GM18505 (cell line): Measurements from ENCODE around the gene UBE2D1.

Experiments
- ATAC-seq: cut with Tn5 transposase; IDR thresholded peaks from one replicate; pipeline ENCODE4 v1.9.1; 2021; ENCODE audit not compliant: unreplicated experiment
- POLR2A ChIP-seq: IDR thresholded peaks from 4 replicates; pipeline ENCODE4 v1.6.1; 2011; ENCODE audit warnings: borderline replicate concordance; ENCODE audit not compliant: insufficient read depth, insufficient read length; ENCODE audit errors: extremely low read depth

Gene UBE2D1

GRCh38 chr10:58334817-58335305 lies at the start of gene UBE2D1:
Gene UBE2D1 (plus strand): TSS chr10:58335006. CDS start chr10:58335202, 196 bp downstream.
- peak; percentile 98 for ATAC-seq
- TF ChIP-seq POLR2A = peak; percentile 97

DNA sequence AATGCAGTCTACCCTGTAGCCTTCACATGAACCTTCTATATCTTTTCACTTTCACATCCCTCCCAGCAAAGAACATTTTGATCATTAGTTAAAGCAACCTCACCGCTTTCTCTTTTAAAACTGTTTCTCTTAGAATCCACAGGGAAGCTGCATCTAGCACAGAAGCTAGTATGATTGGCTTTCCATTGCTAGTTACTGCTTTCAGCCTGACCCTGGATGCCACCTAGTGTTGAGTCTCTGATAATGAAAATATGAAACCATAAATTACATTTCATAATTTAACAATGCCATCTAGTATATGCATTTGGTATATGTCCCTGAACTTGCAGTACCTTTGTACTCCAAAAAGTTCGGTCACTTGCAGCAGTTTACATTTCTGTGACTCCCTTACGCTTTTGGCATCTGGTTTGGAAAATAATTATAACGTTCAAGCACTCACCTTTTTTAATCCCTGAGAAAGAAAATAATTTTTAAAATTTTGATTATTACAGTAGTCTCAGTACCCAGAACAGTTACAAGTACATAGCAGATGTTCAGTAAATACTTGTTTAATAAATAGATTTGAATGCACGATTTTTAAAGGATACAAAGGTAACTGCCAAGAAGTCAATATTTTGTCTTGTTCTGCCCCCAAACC lies 43.1 kb upstream of the UBE2D1 start:
- no peak for TF ChIP-seq POLR2A
- ATAC-seq = peak; percentile 86

DNA sequence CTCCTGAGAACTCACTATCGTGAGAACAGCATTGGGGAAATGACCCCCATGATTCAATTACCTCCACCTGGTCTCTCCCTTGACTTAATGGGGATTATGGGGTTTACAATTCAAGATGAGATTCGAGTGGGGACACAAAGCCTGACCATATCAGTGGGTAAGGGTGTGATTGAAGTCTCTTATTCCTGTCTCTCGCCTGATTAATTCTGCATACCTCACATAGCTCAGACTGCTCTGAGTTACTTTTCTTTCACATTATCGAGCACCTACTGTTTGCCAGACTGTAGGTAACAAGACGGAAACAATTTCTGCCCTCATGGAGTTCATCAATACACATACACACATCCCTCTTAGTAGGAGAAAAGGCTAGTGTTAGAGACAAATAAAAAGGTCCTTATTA lies 40.8 kb upstream of the UBE2D1 start:
- TF ChIP-seq POLR2A = no peak
- ATAC-seq = no peak

GRCh38 chr10:58299580-58299979 lies 35.2 kb upstream of the UBE2D1 start:
- TF ChIP-seq POLR2A = no peak
- ATAC-seq = peak; percentile 90

- no peak for TF ChIP-seq POLR2A
- no peak for ATAC-seq
These were observed 34.1 kb upstream of the UBE2D1 start for GRCh38 chr10:58300676-58301075.

GRCh38 chr10:58302254-58302653 lies 32.6 kb upstream of the UBE2D1 start:
- no peak for ATAC-seq
- TF ChIP-seq POLR2A = no peak

DNA sequence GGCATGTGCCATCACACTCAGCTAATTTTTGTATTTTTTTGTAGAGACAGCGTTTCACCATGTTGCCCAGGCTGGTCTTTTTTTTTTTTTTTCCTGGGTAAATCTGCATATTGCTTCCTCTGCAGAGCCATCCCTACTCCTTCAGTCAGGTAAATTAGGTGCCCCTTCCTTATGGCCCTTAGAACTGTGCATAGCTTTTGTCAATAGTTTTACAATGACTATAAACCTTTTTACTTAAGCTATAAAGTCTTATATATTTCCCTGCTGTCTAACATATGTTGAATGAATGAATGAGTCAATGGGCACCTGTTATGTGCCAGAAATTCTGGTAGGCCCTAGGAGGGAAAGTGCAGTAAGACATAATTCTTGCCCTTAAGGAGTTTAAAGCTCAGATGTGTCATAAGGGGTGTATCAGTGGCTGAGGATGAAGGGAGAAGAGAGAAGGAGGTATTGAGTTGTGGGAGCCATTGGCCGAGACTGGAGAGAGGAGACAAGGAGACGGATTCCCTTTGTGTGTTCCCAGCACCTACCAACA lies 30.6 kb upstream of the UBE2D1 start:
- no peak for TF ChIP-seq POLR2A
- no peak for ATAC-seq

DNA sequence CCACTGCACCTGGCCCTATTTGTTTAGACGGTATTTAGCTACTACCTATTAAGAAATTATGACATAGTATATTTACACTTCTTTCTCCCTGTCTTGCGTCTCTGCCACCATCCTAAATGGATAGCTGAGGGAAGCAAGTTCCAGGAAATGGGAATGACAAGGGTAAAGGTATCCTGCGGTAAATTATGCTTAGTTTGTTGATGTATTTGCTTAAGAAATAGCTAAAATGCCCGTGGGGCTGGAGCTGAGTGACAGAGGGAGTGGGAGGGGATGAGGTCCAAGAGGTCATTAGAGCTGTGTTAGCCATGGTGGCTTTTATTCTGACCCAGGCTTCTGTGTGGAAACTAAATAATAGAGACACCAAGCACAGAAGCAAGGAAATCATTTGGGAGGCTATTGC lies 29.0 kb upstream of the UBE2D1 start:
- ATAC-seq = no peak
- no peak for TF ChIP-seq POLR2A

GRCh38 chr10:58307676-58308075 lies 27.1 kb upstream of the UBE2D1 start:
- ATAC-seq = no peak
- TF ChIP-seq POLR2A = no peak

DNA sequence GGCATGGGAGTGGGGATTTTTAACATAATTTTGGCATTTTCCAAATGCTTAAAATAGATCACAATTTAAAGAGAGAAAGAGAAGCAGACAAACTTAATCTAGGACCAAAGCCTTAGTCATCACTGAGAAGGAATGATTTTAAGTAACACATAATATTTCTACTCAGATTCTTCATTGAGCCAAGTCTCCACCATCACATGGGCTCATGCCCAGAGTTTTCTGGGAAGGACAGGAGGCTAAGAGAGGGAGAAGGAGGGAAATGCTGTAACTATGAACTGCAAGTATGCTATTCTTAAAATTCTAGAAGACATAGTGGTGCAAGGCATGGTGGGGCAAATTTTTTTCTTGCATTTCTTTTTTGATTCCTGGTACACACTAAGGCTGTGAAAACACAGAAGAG lies 23.8 kb upstream of the UBE2D1 start:
- TF ChIP-seq POLR2A = no peak
- ATAC-seq = no peak

- no peak for TF ChIP-seq POLR2A
- no peak for ATAC-seq
These were observed 17.9 kb upstream of the UBE2D1 start for GRCh38 chr10:58316874-58317273.

GRCh38 chr10:58318346-58318745 lies 16.5 kb upstream of the UBE2D1 start:
- TF ChIP-seq POLR2A = no peak
- no peak for ATAC-seq

GRCh38 chr10:58319599-58319998 lies 15.2 kb upstream of the UBE2D1 start:
- ATAC-seq = no peak
- TF ChIP-seq POLR2A = no peak

DNA sequence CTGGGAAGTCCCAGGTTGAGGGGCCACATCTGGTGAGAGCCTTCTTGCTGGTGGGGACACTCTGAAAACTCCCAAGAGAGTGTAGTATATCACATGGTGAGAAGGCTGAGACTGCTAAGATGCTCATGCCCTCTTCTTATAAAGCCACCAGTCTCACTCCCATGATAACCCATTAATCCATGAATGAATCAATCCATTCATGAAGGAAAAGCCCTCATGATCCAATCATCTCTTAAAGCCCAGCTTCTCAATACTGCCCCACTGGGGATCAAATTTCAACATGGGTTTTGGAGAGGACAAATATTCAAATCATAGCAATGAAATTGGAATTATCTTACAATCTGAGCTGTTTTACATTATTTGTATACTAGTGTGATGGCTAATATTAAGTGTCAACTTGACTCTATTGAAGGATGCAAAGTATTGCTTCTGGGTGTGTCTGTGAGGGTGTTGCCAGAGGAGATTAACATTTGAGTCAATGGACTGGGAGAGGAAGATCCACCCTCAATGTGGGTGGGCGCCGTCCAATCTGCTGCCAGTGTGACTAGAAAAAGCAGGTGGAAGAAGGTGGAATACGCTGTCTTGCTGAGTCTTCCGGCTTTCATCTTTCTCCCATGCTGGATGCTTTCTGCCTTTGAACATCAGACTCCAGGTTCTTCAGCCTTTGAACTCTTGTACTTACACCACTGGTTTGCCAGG lies 14.3 kb upstream of the UBE2D1 start:
- no peak for TF ChIP-seq POLR2A
- ATAC-seq = no peak

- ATAC-seq = peak; percentile 82
These were observed 12.6 kb upstream of the UBE2D1 start for GRCh38 chr10:58322072-58322834.

More at GRCh38 chr10:58322072-58322834, 12.6 kb upstream of the UBE2D1 start:
- no peak for TF ChIP-seq POLR2A
